Measurements from ENCODE around the gene GEMIN8.

The GEMIN8 gene

GRCh38 chrX:14015294-14015693, 14.4 kb downstream of the GEMIN8 start:
- DNase-seq: no peak

- DNase-seq: no peak
Observed at GRCh38 chrX:14014526-14014925, 15.2 kb downstream of the GEMIN8 start.

GRCh38 chrX:14013054-14013453, 16.6 kb downstream of the GEMIN8 start:
- DNase-seq: no peak

- DNase-seq: no peak
Observed at GRCh38 chrX:14010566-14010965, 19.1 kb downstream of the GEMIN8 start.

GRCh38 chrX:14006540-14006939, 23.2 kb downstream of the GEMIN8 start:
- DNase-seq: no peak

GRCh38 chrX:14003876-14004425, 25.7 kb downstream of the GEMIN8 start:
- DNase-seq: no peak

GRCh38 chrX:14003028-14003427, 26.7 kb downstream of the GEMIN8 start:
- no peak for DNase-seq

GRCh38 chrX:13996650-13997049, 33.0 kb downstream of the GEMIN8 start:
- DNase-seq: no peak

GRCh38 chrX:13994536-13995080, 35.1 kb downstream of the GEMIN8 start:
- no peak for DNase-seq

GRCh38 chrX:13994104-13994503, 35.6 kb downstream of the GEMIN8 start:
- no peak for DNase-seq

GRCh38 chrX:13990126-13990800, 39.4 kb downstream of the GEMIN8 start:
- no peak for DNase-seq

GRCh38 chrX:13985697-13986435, 43.8 kb downstream of the GEMIN8 start:
- no peak for DNase-seq

- no peak for DNase-seq
Observed at GRCh38 chrX:13983734-13984133, 46.0 kb downstream of the GEMIN8 start.

- DNase-seq: no peak
Observed at GRCh38 chrX:13968198-13968597, 61.5 kb downstream of the GEMIN8 start.

GRCh38 chrX:13967636-13968035, 62.1 kb downstream of the GEMIN8 start:
- no peak for DNase-seq

GRCh38 chrX:13966793-13967125, 62.9 kb downstream of the GEMIN8 start:
- DNase-seq: no peak

- no peak for DNase-seq
Observed at GRCh38 chrX:13966071-13966792, 63.5 kb downstream of the GEMIN8 start.

GRCh38 chrX:13965531-13965930, 64.2 kb downstream of the GEMIN8 start:
- no peak for DNase-seq

- no peak for DNase-seq
Observed at GRCh38 chrX:13956998-13957397, 72.7 kb downstream of the GEMIN8 start.

Data from NCI-H2081 treated with DMSO at 0.1 percent for 48 hours (cell line).